ENCODE results near the gene TMEM151B.

The TMEM151B gene

GRCh38 chr6:44234101-44235025 lies 35.9 kb upstream of the TMEM151B start:
- peak; percentile 91 for TF ChIP-seq CTCF (IDR thresholded peaks at IDR 0.05; ENCODE audit: low read length, missing control alignments)

GRCh38 chr6:44235269-44235668 lies 35.0 kb upstream of the TMEM151B start:
- no peak for TF ChIP-seq CTCF (IDR thresholded peaks at IDR 0.05; ENCODE audit: low read length, missing control alignments)
- H3K4me3 ChIP-seq (replicated peaks; ENCODE audit: low read depth, low read length): no peak overlapping the region
- no peak for DNase-seq (ENCODE audit: low read depth)

More at GRCh38 chr6:44234101-44235025, 35.9 kb upstream of the TMEM151B start:
- H3K4me3 ChIP-seq (replicated peaks; ENCODE audit: low read depth, low read length): no peak overlapping the region
- DNase-seq (ENCODE audit: low read depth): peak; percentile 84

GRCh38 chr6:44235891-44236516 lies 34.2 kb upstream of the TMEM151B start:
- no peak for DNase-seq (ENCODE audit: low read depth)
- TF ChIP-seq CTCF (IDR thresholded peaks at IDR 0.05; ENCODE audit: low read length, missing control alignments): no peak
- H3K4me3 ChIP-seq (replicated peaks; ENCODE audit: low read depth, low read length): no peak overlapping the region

GRCh38 chr6:44237021-44237812 lies 33.0 kb upstream of the TMEM151B start:
- H3K4me3 ChIP-seq (replicated peaks; ENCODE audit: low read depth, low read length): peak overlapping the region; percentile 66
- peak; percentile 91 for DNase-seq (ENCODE audit: low read depth)
- no peak for TF ChIP-seq CTCF (IDR thresholded peaks at IDR 0.05; ENCODE audit: low read length, missing control alignments)

GRCh38 chr6:44237813-44238433 lies 32.3 kb upstream of the TMEM151B start:
- peak; percentile 60 for DNase-seq (ENCODE audit: low read depth)
- TF ChIP-seq CTCF (IDR thresholded peaks at IDR 0.05; ENCODE audit: low read length, missing control alignments): peak; percentile 67

GRCh38 chr6:44238687-44239350 lies 31.4 kb upstream of the TMEM151B start:
- TF ChIP-seq CTCF (IDR thresholded peaks at IDR 0.05; ENCODE audit: low read length, missing control alignments): no peak
- H3K4me3 ChIP-seq (replicated peaks; ENCODE audit: low read depth, low read length): no peak overlapping the region
- DNase-seq (ENCODE audit: low read depth): no peak

More at GRCh38 chr6:44237813-44238433, 32.3 kb upstream of the TMEM151B start:
- H3K4me3 ChIP-seq (replicated peaks; ENCODE audit: low read depth, low read length): peak overlapping the region; percentile 66
